GM23338 (cell line): Measurements from ENCODE around the gene LRFN3. TPM values are rescaled to one million over a fixed set of nuclear protein-coding genes. Genes with fewer than 3 reads are reported as not detected.
A peak's percentile ranks its signal among the peaks of the same experiment; 100 is the strongest.

Experiments used
- ATAC-seq: fragments of 200-7000 bp; cut with Tn5 transposase; 3 replicates; pipeline ENCODE4 v1.9.1; 2020
- DNase-seq: peaks from one replicate; pipeline ENCODE4 v3.0.0-alpha.2; 2015; ENCODE audit warnings: low spot score
- H2AFZ ChIP-seq: fragments of 200-600 bp; sonication (generic); 2 replicates; pipeline ENCODE4 v1.8.0; 2016; ENCODE audit warnings: antibody characterized with exemption, mild to moderate bottlenecking, moderate library complexity
- H3F3A ChIP-seq: fragments of 200-600 bp; sonication (generic); replicated peaks from 2 replicates; pipeline ENCODE4 v1.8.0; 2017; ENCODE audit warnings: antibody characterized with exemption, mixed run types, low read depth
- H3K27ac ChIP-seq: fragments of 200-600 bp; sonication (generic); 2 replicates; pipeline ENCODE4 v1.6.1; 2016; ENCODE audit warnings: low read depth
- H3K27me3 ChIP-seq: fragments of 200-600 bp; sonication (generic); 2 replicates; pipeline ENCODE4 v1.8.0; 2016; ENCODE audit warnings: mild to moderate bottlenecking, mixed run types, moderate library complexity; ENCODE audit not compliant: insufficient read depth
- H3K36me3 ChIP-seq: fragments of 200-600 bp; sonication (generic); 2 replicates; pipeline ENCODE4 v1.8.0; 2016; ENCODE audit warnings: mild to moderate bottlenecking; ENCODE audit not compliant: insufficient read depth
- H3K4me1 ChIP-seq: fragments of 200-600 bp; sonication (generic); 2 replicates; pipeline ENCODE4 v1.8.0; 2016; ENCODE audit warnings: mild to moderate bottlenecking, moderate library complexity; ENCODE audit not compliant: insufficient read depth
- H3K4me2 ChIP-seq: fragments of 200-600 bp; sonication (generic); 2 replicates; pipeline ENCODE4 v1.7.1; 2017; ENCODE audit warnings: mixed run types
- H3K4me3 ChIP-seq: fragments of 200-600 bp; sonication (generic); 2 replicates; pipeline ENCODE4 v1.6.1; 2016; ENCODE audit warnings: mixed run types
- H3K79me2 ChIP-seq: fragments of 200-600 bp; sonication (generic); replicated peaks from 2 replicates; pipeline ENCODE4 v1.8.0; 2017; ENCODE audit warnings: mild to moderate bottlenecking; ENCODE audit not compliant: insufficient read depth
- H3K9me2 ChIP-seq: fragments of 200-600 bp; sonication (generic); 2 replicates; pipeline ENCODE4 v1.8.0; 2017; ENCODE audit not compliant: insufficient read depth
- H4K20me1 ChIP-seq: fragments of 200-600 bp; sonication (generic); replicated peaks from 2 replicates; pipeline ENCODE4 v1.8.0; 2017; ENCODE audit warnings: mild to moderate bottlenecking; ENCODE audit not compliant: insufficient read depth
- H3K27ac Mint-ChIP-seq: 2 replicates; pipeline ENCODE4 v1.8.0; 2020; ENCODE audit warnings: inconsistent platforms, mild to moderate bottlenecking, moderate library complexity, mixed read lengths
- H3K27me3 Mint-ChIP-seq: 3 replicates; pipeline ENCODE4 v1.8.0; 2022; ENCODE audit warnings: low read depth, mild to moderate bottlenecking, moderate library complexity, mixed read lengths, inconsistent platforms; ENCODE audit not compliant: insufficient read depth, poor library complexity
- H3K36me3 Mint-ChIP-seq: 3 replicates; pipeline ENCODE4 v1.8.0; 2021; ENCODE audit warnings: low read depth, mild to moderate bottlenecking, inconsistent platforms, moderate library complexity, mixed read lengths
- H3K4me1 Mint-ChIP-seq: 3 replicates; pipeline ENCODE4 v1.8.0; 2020; ENCODE audit warnings: mild to moderate bottlenecking, inconsistent platforms, mixed read lengths
- H3K4me3 Mint-ChIP-seq: 3 replicates; pipeline ENCODE4 v1.8.0; 2021; ENCODE audit warnings: moderate library complexity, mild to moderate bottlenecking, inconsistent platforms, mixed read lengths
- H3K9me3 Mint-ChIP-seq: 3 replicates; pipeline ENCODE4 v1.8.0; 2020; ENCODE audit warnings: moderate library complexity, mild to moderate bottlenecking, inconsistent platforms, mixed read lengths
- CREB1 ChIP-seq: fragments of 250-450 bp; sonication (Bioruptor Pico); IDR thresholded peaks from 2 replicates; pipeline ENCODE4 v1.5.0; 2020; ENCODE audit warnings: low read depth, mild to moderate bottlenecking, moderate library complexity
- EZH2 ChIP-seq: fragments of 200-600 bp; sonication (generic); IDR thresholded peaks from one replicate; pipeline ENCODE4 v1.8.0; 2017; ENCODE audit warnings: antibody characterized with exemption, mild to moderate bottlenecking, low read depth; ENCODE audit not compliant: unreplicated experiment
- JUNB ChIP-seq: IDR thresholded peaks from one replicate; pipeline ENCODE4 v1.6.1; 2016; ENCODE audit warnings: antibody characterized with exemption; ENCODE audit not compliant: unreplicated experiment
- NANOG ChIP-seq: IDR thresholded peaks from 2 replicates; pipeline ENCODE4 v1.6.1; 2016; ENCODE audit warnings: antibody characterized with exemption, borderline replicate concordance
- POLR2AphosphoS5 ChIP-seq: IDR thresholded peaks from 2 replicates; pipeline ENCODE4 v1.6.1; 2016; ENCODE audit warnings: antibody characterized with exemption, low read depth
- REST ChIP-seq: IDR thresholded peaks from one replicate; pipeline ENCODE4 v1.6.1; 2018; ENCODE audit warnings: antibody characterized with exemption; ENCODE audit not compliant: unreplicated experiment
- STAT1 ChIP-seq: IDR thresholded peaks from one replicate; pipeline ENCODE4 v1.6.1; 2016; ENCODE audit warnings: antibody characterized with exemption; ENCODE audit not compliant: unreplicated experiment
- ZNF114 ChIP-seq: fragments of 250-450 bp; sonication (Bioruptor Pico); IDR thresholded peaks from 2 replicates; pipeline ENCODE4 v1.5.0; 2020; ENCODE audit warnings: mild to moderate bottlenecking, moderate library complexity
- ZNF331 ChIP-seq: fragments of 250-450 bp; sonication (Bioruptor Pico); IDR thresholded peaks from 2 replicates; pipeline ENCODE4 v1.5.0; 2020; ENCODE audit warnings: low read depth, mild to moderate bottlenecking, moderate library complexity
- polyA plus RNA-seq: library from polyadenylated mRNA; unstranded; fragments of >200 nt; fragmentation: Nextera tagmentation; extraction: Ambion mirVana; gene quantifications from 2 replicates; pipeline ENCODE4 v1.2.1, GENCODE V29; 2016
- total RNA-seq: library from RNA; depleted of rRNA; stranded (reverse); fragments of >200 nt; shearing (Covaris generic); gene quantifications from 2 replicates; pipeline ENCODE4 v1.2.3, GENCODE V29; 2014
- TF ChIP-seq, protein P1 (sequence below), 2 experiments: fragments of 200-600 bp in 1 of 2; sonication (generic) in 1 of 2; conservative IDR thresholded peaks; 2 replicates each; pipeline versions ENCODE4 v1.5.1 to v1.6.1; 2016 to 2017; ENCODE audit warnings: antibody characterized with exemption in 2 of 2, low read depth in 2 of 2, mild to moderate bottlenecking in 2 of 2, moderate library complexity in 1 of 2
- TF ChIP-seq, protein P2 (sequence below): fragments of 250-450 bp; sonication (Bioruptor Pico); IDR thresholded peaks from 2 replicates; pipeline ENCODE4 v1.5.0; 2020; ENCODE audit warnings: mild to moderate bottlenecking, moderate library complexity

LRFN3 gene
- total and polyA plus RNA-seq, 2 experiments from 2014 or later: 5.8 to 15.1 TPM

DNA sequence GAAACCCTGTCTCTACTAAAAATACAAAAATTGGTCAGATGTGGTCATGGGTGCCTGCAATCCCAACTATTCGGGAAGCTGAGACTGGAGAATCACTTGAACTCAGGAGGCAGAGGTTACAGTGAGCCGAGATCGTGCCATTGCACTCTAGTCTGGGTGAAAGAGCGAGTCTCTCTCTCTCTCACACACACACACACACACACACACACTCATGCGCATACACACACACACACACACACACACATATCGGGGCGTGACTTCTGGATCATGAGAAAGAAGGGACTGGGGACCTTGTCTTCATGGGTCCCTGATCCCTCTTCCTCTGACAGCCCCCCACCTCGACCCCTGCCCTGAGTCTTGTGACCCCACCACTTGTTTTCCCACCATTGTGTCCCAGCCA is 47.0 kb downstream of the LRFN3 start:
- no peaks in the 10 kb centered on the region for H4K20me1 ChIP-seq
- no peak overlapping the region for H3K4me2 ChIP-seq
- H2AFZ ChIP-seq: no peak overlapping the region
- H3K4me1 ChIP-seq: no peaks in the 10 kb centered on the region
- Mint-ChIP-seq H3K27me3 (peaks cover 31% of the 10 kb centered on the region), H3K9me3 (no peaks in the 10 kb centered on the region), H3K27ac (no peak overlapping the region), H3K4me3 (no peak overlapping the region), H3K4me1 (peaks cover 9% of the 10 kb centered on the region; the same call in 2 of the 3 replicates), H3K36me3 (no peaks in the 10 kb centered on the region)
- H3F3A ChIP-seq: no peaks in the 10 kb centered on the region
- H3K4me3 ChIP-seq: no peak overlapping the region
- H3K79me2 ChIP-seq: no peaks in the 10 kb centered on the region
- H3K27me3 ChIP-seq: peaks cover 10% of the 10 kb centered on the region
- H3K27ac ChIP-seq: no peak overlapping the region
- no peaks in the 10 kb centered on the region for H3K36me3 ChIP-seq
- no peak for TF ChIP-seq JUNB
- no peaks in the 10 kb centered on the region for H3K9me2 ChIP-seq
- ATAC-seq (no peak), DNase-seq (no peak)

- TF ChIP-seq JUNB (no peak), STAT1 (no peak), CREB1 (CRISPR knock-in tag) (no peak), REST (no peak), EZH2 (no peak), NANOG (no peak), POLR2AphosphoS5 (no peak), ZNF114 (CRISPR knock-in tag) (no peak), ZNF331 (no peak)
- TF ChIP-seq, protein P1, sequence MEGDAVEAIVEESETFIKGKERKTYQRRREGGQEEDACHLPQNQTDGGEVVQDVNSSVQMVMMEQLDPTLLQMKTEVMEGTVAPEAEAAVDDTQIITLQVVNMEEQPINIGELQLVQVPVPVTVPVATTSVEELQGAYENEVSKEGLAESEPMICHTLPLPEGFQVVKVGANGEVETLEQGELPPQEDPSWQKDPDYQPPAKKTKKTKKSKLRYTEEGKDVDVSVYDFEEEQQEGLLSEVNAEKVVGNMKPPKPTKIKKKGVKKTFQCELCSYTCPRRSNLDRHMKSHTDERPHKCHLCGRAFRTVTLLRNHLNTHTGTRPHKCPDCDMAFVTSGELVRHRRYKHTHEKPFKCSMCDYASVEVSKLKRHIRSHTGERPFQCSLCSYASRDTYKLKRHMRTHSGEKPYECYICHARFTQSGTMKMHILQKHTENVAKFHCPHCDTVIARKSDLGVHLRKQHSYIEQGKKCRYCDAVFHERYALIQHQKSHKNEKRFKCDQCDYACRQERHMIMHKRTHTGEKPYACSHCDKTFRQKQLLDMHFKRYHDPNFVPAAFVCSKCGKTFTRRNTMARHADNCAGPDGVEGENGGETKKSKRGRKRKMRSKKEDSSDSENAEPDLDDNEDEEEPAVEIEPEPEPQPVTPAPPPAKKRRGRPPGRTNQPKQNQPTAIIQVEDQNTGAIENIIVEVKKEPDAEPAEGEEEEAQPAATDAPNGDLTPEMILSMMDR (conservative IDR thresholded peaks at IDR 0.05; ENCODE audit: low read depth in 2 of 2): no peak
- TF ChIP-seq, protein P2, sequence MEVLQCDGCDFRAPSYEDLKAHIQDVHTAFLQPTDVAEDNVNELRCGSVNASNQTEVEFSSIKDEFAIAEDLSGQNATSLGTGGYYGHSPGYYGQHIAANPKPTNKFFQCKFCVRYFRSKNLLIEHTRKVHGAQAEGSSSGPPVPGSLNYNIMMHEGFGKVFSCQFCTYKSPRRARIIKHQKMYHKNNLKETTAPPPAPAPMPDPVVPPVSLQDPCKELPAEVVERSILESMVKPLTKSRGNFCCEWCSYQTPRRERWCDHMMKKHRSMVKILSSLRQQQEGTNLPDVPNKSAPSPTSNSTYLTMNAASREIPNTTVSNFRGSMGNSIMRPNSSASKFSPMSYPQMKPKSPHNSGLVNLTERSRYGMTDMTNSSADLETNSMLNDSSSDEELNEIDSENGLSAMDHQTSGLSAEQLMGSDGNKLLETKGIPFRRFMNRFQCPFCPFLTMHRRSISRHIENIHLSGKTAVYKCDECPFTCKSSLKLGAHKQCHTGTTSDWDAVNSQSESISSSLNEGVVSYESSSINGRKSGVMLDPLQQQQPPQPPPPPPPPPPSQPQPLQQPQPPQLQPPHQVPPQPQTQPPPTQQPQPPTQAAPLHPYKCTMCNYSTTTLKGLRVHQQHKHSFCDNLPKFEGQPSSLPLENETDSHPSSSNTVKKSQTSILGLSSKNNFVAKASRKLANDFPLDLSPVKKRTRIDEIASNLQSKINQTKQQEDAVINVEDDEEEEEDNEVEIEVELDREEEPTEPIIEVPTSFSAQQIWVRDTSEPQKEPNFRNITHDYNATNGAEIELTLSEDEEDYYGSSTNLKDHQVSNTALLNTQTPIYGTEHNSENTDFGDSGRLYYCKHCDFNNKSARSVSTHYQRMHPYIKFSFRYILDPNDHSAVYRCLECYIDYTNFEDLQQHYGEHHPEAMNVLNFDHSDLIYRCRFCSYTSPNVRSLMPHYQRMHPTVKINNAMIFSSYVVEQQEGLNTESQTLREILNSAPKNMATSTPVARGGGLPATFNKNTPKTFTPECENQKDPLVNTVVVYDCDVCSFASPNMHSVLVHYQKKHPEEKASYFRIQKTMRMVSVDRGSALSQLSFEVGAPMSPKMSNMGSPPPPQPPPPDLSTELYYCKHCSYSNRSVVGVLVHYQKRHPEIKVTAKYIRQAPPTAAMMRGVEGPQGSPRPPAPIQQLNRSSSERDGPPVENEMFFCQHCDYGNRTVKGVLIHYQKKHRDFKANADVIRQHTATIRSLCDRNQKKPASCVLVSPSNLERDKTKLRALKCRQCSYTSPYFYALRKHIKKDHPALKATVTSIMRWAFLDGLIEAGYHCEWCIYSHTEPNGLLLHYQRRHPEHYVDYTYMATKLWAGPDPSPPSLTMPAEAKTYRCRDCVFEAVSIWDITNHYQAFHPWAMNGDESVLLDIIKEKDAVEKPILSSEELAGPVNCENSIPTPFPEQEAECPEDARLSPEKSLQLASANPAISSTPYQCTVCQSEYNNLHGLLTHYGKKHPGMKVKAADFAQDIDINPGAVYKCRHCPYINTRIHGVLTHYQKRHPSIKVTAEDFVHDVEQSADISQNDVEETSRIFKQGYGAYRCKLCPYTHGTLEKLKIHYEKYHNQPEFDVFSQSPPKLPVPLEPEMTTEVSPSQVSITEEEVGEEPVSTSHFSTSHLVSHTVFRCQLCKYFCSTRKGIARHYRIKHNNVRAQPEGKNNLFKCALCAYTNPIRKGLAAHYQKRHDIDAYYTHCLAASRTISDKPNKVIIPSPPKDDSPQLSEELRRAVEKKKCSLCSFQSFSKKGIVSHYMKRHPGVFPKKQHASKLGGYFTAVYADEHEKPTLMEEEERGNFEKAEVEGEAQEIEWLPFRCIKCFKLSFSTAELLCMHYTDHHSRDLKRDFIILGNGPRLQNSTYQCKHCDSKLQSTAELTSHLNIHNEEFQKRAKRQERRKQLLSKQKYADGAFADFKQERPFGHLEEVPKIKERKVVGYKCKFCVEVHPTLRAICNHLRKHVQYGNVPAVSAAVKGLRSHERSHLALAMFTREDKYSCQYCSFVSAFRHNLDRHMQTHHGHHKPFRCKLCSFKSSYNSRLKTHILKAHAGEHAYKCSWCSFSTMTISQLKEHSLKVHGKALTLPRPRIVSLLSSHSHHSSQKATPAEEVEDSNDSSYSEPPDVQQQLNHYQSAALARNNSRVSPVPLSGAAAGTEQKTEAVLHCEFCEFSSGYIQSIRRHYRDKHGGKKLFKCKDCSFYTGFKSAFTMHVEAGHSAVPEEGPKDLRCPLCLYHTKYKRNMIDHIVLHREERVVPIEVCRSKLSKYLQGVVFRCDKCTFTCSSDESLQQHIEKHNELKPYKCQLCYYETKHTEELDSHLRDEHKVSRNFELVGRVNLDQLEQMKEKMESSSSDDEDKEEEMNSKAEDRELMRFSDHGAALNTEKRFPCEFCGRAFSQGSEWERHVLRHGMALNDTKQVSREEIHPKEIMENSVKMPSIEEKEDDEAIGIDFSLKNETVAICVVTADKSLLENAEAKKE: no peak
- H3K36me3 Mint-ChIP-seq: no peaks in the 10 kb centered on the region
- peak overlapping the region; percentile 95; the same call in 1 of the 2 replicates for H2AFZ ChIP-seq
- no peaks in the 10 kb centered on the region for H3K36me3 ChIP-seq
- no peaks in the 10 kb centered on the region for H3K79me2 ChIP-seq
- no peaks in the 10 kb centered on the region for H3K4me1 ChIP-seq
- no peak overlapping the region; the same call in 2 of the 3 replicates for H3K4me3 Mint-ChIP-seq
- DNase-seq (no peak), ATAC-seq (no peak)
- H3K9me2 ChIP-seq: no peaks in the 10 kb centered on the region
- H4K20me1 ChIP-seq: no peaks in the 10 kb centered on the region
- H3K27me3 ChIP-seq: peaks cover 10% of the 10 kb centered on the region
- H3K27ac ChIP-seq: no peak overlapping the region
- no peak overlapping the region for H3K4me2 ChIP-seq
- peaks cover 26% of the 10 kb centered on the region for H3K27me3 Mint-ChIP-seq
- no peaks in the 10 kb centered on the region; the same call in 2 of the 3 replicates for H3K9me3 Mint-ChIP-seq
- no peak overlapping the region for H3K4me3 ChIP-seq
- no peaks in the 10 kb centered on the region; the same call in 2 of the 3 replicates for H3K4me1 Mint-ChIP-seq
- H3K27ac Mint-ChIP-seq: no peak overlapping the region
- H3F3A ChIP-seq: no peaks in the 10 kb centered on the region
Measured at GRCh38 chr19:35986111-35986510, 49.9 kb downstream of the LRFN3 start.
